ENCODE measurements around the gene IQCH.

DNA sequence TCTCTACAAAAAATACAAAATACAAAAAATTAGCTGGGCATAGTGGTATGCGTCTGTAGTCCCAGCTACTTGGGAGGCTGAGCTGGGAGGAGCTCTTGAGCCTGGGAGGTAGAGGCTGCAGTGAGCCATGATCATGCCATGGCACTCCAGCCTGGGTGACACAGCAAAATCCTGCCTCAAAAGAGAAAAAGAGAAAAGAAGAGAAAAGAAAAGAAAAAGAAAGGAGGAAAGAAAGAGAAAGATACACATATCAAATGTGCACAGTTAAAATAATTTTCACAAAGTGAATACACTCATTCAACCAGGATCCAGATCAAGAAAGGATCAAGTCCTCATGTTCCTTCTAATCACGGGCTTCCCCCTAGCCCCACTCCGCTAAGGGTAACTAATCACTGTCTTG lies 260.5 kb downstream of the IQCH start:
- TF ChIP-seq, protein P1, sequence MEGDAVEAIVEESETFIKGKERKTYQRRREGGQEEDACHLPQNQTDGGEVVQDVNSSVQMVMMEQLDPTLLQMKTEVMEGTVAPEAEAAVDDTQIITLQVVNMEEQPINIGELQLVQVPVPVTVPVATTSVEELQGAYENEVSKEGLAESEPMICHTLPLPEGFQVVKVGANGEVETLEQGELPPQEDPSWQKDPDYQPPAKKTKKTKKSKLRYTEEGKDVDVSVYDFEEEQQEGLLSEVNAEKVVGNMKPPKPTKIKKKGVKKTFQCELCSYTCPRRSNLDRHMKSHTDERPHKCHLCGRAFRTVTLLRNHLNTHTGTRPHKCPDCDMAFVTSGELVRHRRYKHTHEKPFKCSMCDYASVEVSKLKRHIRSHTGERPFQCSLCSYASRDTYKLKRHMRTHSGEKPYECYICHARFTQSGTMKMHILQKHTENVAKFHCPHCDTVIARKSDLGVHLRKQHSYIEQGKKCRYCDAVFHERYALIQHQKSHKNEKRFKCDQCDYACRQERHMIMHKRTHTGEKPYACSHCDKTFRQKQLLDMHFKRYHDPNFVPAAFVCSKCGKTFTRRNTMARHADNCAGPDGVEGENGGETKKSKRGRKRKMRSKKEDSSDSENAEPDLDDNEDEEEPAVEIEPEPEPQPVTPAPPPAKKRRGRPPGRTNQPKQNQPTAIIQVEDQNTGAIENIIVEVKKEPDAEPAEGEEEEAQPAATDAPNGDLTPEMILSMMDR (conservative IDR thresholded peaks at IDR 0.05 in 1 of 2, IDR thresholded peaks at IDR 0.05 in 1 of 2; ENCODE audit: low read depth in 1 of 2, low read length in 2 of 2): no peak
- TF ChIP-seq EZH2 (IDR thresholded peaks at IDR 0.05; ENCODE audit: low read length, missing control alignments): no peak
